GM10266 (cell line): ENCODE results near the gene EIF6.
A peak's percentile ranks its signal among the peaks of the same experiment; 100 is the strongest.

Experiments
- DNase-seq: peaks from one replicate; pipeline ENCODE4 v3.0.0; 2012; ENCODE audit errors: extremely low spot score
- TF ChIP-seq, protein P1 (sequence below): IDR thresholded peaks from 2 replicates; pipeline ENCODE4 v1.5.1; 2012; ENCODE audit warnings: mild to moderate bottlenecking, low read depth; ENCODE audit not compliant: control insufficient read depth, insufficient read depth; ENCODE audit errors: missing control alignments

Gene EIF6

DNA sequence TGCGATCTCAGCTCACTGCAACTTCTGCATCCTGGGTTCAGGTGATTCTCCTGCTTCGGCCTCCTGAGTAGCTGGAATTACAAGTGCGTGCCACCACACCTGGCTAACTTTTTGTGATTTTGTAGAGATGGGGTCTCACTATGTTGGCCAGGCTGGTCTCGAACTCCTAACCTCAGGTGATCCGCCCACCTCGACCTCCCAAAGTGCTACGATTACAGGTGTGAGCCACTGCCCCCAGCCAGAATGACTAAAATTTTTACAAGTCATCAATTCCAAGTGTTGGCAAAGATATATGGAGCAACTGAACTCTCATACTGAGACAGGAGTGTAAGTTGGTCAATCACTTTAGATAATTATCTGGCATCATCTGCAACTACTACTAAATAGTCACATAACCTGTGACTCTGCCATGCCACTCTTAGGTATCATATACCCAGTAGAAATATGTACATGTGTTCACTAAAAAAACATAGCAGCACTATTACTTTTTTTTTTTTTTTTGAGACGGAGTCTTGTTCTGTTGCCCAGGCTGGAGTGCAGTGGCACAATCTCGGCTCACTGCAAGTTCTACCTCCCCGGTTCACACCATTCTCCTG, 3.0 kb downstream of the EIF6 start:
- no peak for DNase-seq

DNA sequence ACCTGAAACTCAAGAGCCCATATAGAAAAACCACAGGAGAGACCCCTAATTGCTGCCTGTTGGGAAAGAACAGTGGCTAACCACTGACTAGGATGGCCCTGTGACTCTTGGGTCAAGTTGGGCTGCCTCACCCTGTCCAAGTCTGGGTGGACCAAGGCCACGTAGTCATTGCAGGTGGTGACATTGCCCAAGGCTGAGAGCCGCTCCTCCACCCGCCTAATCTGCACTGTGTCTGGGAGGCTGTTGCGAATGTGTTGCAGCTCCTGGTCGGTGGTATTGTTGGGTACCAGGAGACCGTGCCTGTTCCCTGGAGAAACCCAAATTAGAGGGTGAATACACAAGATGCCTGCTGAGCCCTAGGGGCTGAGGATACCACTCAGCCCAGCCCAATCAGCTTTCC, 4.0 kb downstream of the EIF6 start:
- TF ChIP-seq, protein P1, sequence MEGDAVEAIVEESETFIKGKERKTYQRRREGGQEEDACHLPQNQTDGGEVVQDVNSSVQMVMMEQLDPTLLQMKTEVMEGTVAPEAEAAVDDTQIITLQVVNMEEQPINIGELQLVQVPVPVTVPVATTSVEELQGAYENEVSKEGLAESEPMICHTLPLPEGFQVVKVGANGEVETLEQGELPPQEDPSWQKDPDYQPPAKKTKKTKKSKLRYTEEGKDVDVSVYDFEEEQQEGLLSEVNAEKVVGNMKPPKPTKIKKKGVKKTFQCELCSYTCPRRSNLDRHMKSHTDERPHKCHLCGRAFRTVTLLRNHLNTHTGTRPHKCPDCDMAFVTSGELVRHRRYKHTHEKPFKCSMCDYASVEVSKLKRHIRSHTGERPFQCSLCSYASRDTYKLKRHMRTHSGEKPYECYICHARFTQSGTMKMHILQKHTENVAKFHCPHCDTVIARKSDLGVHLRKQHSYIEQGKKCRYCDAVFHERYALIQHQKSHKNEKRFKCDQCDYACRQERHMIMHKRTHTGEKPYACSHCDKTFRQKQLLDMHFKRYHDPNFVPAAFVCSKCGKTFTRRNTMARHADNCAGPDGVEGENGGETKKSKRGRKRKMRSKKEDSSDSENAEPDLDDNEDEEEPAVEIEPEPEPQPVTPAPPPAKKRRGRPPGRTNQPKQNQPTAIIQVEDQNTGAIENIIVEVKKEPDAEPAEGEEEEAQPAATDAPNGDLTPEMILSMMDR = no peak

More for the DNA sequence above, 3.0 kb downstream of the EIF6 start:
- TF ChIP-seq, protein P1 = no peak

DNA sequence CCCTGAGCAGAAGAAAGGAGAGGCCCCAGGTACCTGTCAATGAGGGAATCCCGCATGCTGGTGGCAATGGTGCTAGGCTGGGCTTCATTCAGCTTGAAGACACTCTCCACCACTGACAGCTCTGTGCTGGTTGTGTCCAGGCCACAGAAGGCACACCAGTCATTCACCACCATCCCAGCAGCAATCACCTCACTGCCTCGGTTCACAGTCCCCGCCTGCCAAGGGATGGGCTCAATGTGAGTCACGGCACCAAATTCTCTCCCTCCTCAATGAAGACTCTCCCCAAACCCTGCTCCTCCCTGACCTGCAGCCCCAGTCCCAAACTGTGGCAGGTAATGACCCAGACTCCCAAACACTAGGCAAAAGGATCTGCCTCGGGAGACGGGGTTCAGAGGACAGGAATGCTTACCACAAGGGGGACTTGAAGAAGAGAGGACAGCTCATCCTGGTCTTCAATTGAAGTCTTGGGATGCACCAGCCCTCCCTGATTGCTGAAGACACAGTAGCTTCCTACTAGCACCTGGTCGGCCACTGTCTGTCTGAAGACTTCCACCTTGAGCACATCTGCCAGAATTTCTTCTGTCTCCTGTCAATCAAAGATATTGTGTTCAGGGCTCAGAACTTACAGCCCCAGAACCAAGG, 4.9 kb downstream of the EIF6 start:
- no peak for DNase-seq
- TF ChIP-seq, protein P1 = no peak

More for the DNA sequence above, 4.0 kb downstream of the EIF6 start:
- no peak for DNase-seq

DNA sequence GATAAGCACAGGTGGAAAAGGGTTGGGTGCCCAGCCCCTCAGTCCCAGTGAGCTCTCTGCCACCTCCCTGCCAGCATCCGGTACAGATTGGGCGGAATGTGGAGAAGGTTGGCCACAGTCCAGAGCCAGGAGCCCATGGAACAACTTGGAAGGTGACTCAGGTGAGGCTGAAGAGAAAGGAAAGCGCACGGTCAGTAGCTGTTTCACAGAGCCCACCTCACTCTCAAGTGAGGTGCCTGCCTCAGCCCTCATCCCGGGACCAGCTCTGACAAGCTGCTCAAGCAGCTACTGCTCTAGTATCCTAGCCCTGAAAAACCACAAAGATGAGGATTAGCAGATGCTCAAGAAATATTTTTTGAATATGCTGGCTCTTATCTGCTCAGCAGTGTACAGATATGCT, 5.5 kb downstream of the EIF6 start:
- no peak for DNase-seq
- TF ChIP-seq, protein P1 = no peak

DNA sequence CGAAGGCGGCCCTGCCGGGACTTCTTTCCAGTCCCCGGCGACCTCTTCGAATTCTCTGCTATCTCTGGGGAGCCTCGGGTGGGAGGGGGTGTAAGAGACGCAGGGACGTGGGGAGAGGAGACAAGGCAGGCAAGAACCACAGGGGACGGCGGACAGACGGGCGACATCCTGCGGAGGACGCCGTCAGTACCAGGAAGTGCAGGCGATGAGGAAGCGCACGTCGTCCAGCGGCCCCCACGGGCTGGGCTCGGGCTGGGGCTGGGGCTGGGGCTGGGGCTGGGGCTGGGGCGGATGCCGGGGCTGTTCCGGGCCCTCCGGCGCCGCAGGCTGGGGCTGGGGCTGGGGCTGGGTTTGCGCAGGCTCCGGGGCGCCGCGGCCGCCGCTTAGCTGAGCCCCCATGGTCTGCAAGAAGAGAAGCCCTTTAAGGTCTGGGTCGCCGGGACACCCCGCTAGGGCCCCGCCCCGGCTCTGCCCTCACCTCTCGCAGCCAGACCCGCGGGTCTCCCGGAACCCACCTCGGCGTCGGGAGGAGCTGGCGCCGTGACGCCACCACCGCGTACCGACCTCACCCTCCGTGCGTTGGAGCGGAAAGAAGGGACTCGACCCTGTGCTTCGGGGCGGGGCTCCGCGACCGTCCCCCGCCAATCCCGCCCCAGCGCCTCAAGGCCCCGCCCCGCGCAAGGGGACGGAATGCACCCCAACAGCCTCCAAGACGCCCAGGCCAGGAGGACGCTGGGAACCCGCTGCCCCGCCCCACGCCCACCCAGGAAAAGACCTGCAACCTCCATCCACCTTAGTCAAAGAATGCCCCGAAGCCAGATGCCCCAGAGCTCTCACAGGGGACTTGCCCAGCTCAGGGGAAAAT, 6.8 kb downstream of the EIF6 start, which contains the start of gene MMP24OS:
Gene MMP24OS (minus strand): TSS at position 592 of the 865 bp plus-strand sequence. CDS start 193 bp downstream, at position 399.
- TF ChIP-seq, protein P1 = peak; percentile 62
- peak; percentile 96 for DNase-seq

DNA sequence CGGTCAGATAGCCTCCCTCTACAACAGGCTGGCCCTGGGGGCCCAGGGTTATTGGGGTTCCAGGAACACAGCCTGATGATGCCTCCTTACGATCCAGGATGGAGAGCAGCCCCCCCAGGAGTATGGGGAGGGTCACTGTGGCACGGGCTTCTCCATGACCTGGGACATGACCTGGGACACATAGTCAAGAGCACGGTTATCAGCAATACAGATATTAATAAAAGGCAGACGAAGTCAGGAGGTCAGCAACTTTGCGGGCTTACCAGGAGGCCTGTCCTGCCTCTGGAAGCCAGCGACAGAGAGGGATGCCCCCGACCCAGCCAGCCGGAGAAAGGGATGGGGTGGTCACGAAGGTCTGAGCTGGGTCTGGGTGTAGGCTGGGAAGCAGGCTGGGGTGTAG, 7.4 kb downstream of the EIF6 start:
- TF ChIP-seq, protein P1 = no peak
- DNase-seq = no peak
